H1 (cell line): ENCODE data around the gene BIRC5. TPM values are rescaled to one million over a fixed set of nuclear protein-coding genes. Genes with fewer than 3 reads are reported as not detected.

Experiments
- BACH1 ChIP-seq: IDR thresholded peaks from 2 replicates; pipeline ENCODE4 v1.6.1; 2012; ENCODE audit warnings: low read length, improper control_type of control experiment
- CHD2 ChIP-seq: IDR thresholded peaks from 2 replicates; pipeline ENCODE4 v1.6.1; 2012; ENCODE audit warnings: low read length, improper control_type of control experiment
- CHD7 ChIP-seq: fragments of 300-600 bp; sonication (generic); IDR thresholded peaks from 2 replicates; pipeline ENCODE4 v1.7.1; 2012; ENCODE audit warnings: low read length, moderate library complexity, mild to moderate bottlenecking, inconsistent platforms; ENCODE audit not compliant: insufficient replicate concordance
- CREB1 ChIP-seq: IDR thresholded peaks from 2 replicates; pipeline ENCODE4 v1.6.1; 2012; ENCODE audit warnings: inconsistent platforms
- CTBP2 ChIP-seq: IDR thresholded peaks from 2 replicates; pipeline ENCODE4 v1.7.0; 2011; ENCODE audit warnings: borderline replicate concordance, mild to moderate bottlenecking, moderate library complexity, mixed read lengths, low read length; ENCODE audit not compliant: insufficient read depth, insufficient read length
- EZH2 ChIP-seq: fragments of 200-600 bp; sonication (generic); IDR thresholded peaks from 2 replicates; pipeline ENCODE4 v1.7.1; 2012; ENCODE audit warnings: low read depth, mild to moderate bottlenecking, moderate library complexity, low read length, inconsistent platforms; ENCODE audit not compliant: severe bottlenecking
- JUN ChIP-seq: IDR thresholded peaks from 2 replicates; pipeline ENCODE4 v1.6.1; 2011; ENCODE audit warnings: low read depth, mild to moderate bottlenecking, improper control_type of control experiment, low read length
- MAFK ChIP-seq: IDR thresholded peaks from 2 replicates; pipeline ENCODE4 v1.6.1; 2012; ENCODE audit warnings: low read depth, mild to moderate bottlenecking, improper control_type of control experiment, low read length
- POLR2A ChIP-seq, 2 experiments: IDR thresholded peaks; 1 replicate in 1 of 2; 2 replicates in 1 of 2; pipeline ENCODE4 v1.6.1; 2011; ENCODE audit warnings: low read depth in 2 of 2, low read length in 2 of 2, mild to moderate bottlenecking in 2 of 2; ENCODE audit errors: control extremely low read depth in 1 of 2
- YY1 ChIP-seq: IDR thresholded peaks from 2 replicates; pipeline ENCODE4 v1.6.1; 2011; ENCODE audit warnings: low read depth, mild to moderate bottlenecking, low read length
- polyA plus RNA-seq, 7 experiments: library from polyadenylated mRNA; depleted of rRNA in 3 of 7; stranded (reverse) in 5 of 7; unstranded in 2 of 7; fragments of >200 nt in 5 of 7; fragments of 200-250 nt in 2 of 7; gene quantifications; 1 replicate in 5 of 7; 2 replicates in 1 of 7; 4 replicates in 1 of 7; pipeline versions ENCODE4 v1.2.1 to v1.2.3, GENCODE V29; 2011 to 2013; ENCODE audit warnings: missing spikeins in 2 of 7, mixed read lengths in 2 of 7
- total RNA-seq: library from RNA; stranded (reverse); fragmentation: NEBNext Ultra II Directional; extraction: Animal tissue kit (Norgen Biotek cat#: 25700); gene quantifications from 2 replicates; pipeline ENCODE4 v1.2.1, GENCODE V29; 2021
- TF ChIP-seq, protein P1 (sequence below): IDR thresholded peaks from 2 replicates; pipeline ENCODE4 v1.6.1; 2012; ENCODE audit warnings: inconsistent platforms

Gene BIRC5
- total and polyA plus RNA-seq, 2 of the 8 experiments (the other 6 are each of a cell fraction or from before 2014, with no cell fraction given), result 42.2 to 108 TPM

- no peak for TF ChIP-seq CHD7
- TF ChIP-seq JUN, result no peak
- TF ChIP-seq BACH1, result no peak
- no peak for TF ChIP-seq CHD2
- no peak for TF ChIP-seq MAFK
- no peak for TF ChIP-seq POLR2A (IDR thresholded peaks at IDR 0.05; ENCODE audit: control extremely low read depth in 1 of 2, low read depth in 2 of 2, low read length in 2 of 2)
- no peak for TF ChIP-seq CTBP2
- peak; percentile 59; the same call in 1 of the 2 replicates for TF ChIP-seq YY1
- no peak for TF ChIP-seq EZH2
- peak; percentile 75 for TF ChIP-seq CREB1
- TF ChIP-seq, protein P1, sequence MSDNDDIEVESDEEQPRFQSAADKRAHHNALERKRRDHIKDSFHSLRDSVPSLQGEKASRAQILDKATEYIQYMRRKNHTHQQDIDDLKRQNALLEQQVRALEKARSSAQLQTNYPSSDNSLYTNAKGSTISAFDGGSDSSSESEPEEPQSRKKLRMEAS, result peak; percentile 32
Observed at GRCh38 chr17:78272181-78272913, 58.3 kb downstream of the BIRC5 start (continued).
